Measurements from ENCODE around the gene NPW.

The NPW gene

GRCh38 chr16:2005646-2006045, 13.9 kb upstream of the NPW start:
- POLR2A ChIA-PET: interaction anchor here (1.4 to 3.1 kb wide), 3 partner anchors 9 to 150 kb away, joined by 6 to 23 read pairs (median 9); partner anchors contain the start of genes RPS2 and TRAF7
- DNase-seq (ENCODE audit: extremely low spot score): no peak
- no peak for TF ChIP-seq ARNT (IDR thresholded peaks at IDR 0.05)
- TF ChIP-seq TARDBP (IDR thresholded peaks at IDR 0.05): no peak
- TF ChIP-seq L3MBTL2 (conservative IDR thresholded peaks at IDR 0.05): no peak
- no peak for TF ChIP-seq PKNOX1 (IDR thresholded peaks at IDR 0.05)
- CTCF ChIA-PET: interaction anchor here (0.7 kb wide), 1 partner anchor 75 kb away, joined by 3 read pairs; no protein-coding TSS in a partner anchor

- DNase-seq (ENCODE audit: extremely low spot score): no peak
- no peak for TF ChIP-seq NFRKB (IDR thresholded peaks at IDR 0.05)
- TF ChIP-seq LEF1 (IDR thresholded peaks at IDR 0.05; ENCODE audit: borderline replicate concordance): no peak
- no peak for TF ChIP-seq L3MBTL2 (conservative IDR thresholded peaks at IDR 0.05)
- TF ChIP-seq FOXK2 (IDR thresholded peaks at IDR 0.05): no peak
- no peak for TF ChIP-seq ZNF384 (IDR thresholded peaks at IDR 0.05)
- TF ChIP-seq SUZ12 (IDR thresholded peaks at IDR 0.05): no peak
- no peak for TF ChIP-seq SP1 (IDR thresholded peaks at IDR 0.05)
- TF ChIP-seq BHLHE40 (IDR thresholded peaks at IDR 0.05; ENCODE audit: borderline replicate concordance): no peak
- POLR2A ChIA-PET: interaction anchor here (3.1 kb wide), 1 partner anchor 41 kb away, joined by 23 read pairs; the partner anchor contains the start of gene RPS2
- CTCF ChIA-PET: no interaction called here
Measured at GRCh38 chr16:2006317-2006716, 13.3 kb upstream of the NPW start.

- ChIA-PET POLR2A (interaction anchor here (0.8 to 2.2 kb wide), 4 partner anchors 9 to 42 kb away, joined by 3 to 12 read pairs (median 4); partner anchors contain the start of gene RPS2), CTCF (interaction anchor here (0.6 kb wide), 1 partner anchor 134 kb away, joined by 3 read pairs; no protein-coding TSS in a partner anchor)
- TF ChIP-seq TARDBP (IDR thresholded peaks at IDR 0.05) (no peak), SUZ12 (IDR thresholded peaks at IDR 0.05) (no peak), PKNOX1 (IDR thresholded peaks at IDR 0.05) (no peak), SP1 (IDR thresholded peaks at IDR 0.05) (no peak), FOXM1 (IDR thresholded peaks at IDR 0.05; ENCODE audit: borderline replicate concordance) (no peak), CTBP1 (IDR thresholded peaks at IDR 0.05; ENCODE audit: borderline replicate concordance) (no peak), FOXK2 (IDR thresholded peaks at IDR 0.05) (no peak), L3MBTL2 (conservative IDR thresholded peaks at IDR 0.05) (no peak), FOXA1 (IDR thresholded peaks at IDR 0.05) (no peak), ARNT (IDR thresholded peaks at IDR 0.05) (no peak), ZNF384 (IDR thresholded peaks at IDR 0.05) (no peak), LEF1 (IDR thresholded peaks at IDR 0.05; ENCODE audit: borderline replicate concordance) (no peak), NFRKB (IDR thresholded peaks at IDR 0.05) (no peak), BHLHE40 (IDR thresholded peaks at IDR 0.05; ENCODE audit: borderline replicate concordance) (no peak)
- no peak for DNase-seq (ENCODE audit: extremely low spot score)
Measured at GRCh38 chr16:2007081-2007836, 12.3 kb upstream of the NPW start.

GRCh38 chr16:2008009-2008526, 11.5 kb upstream of the NPW start:
- ChIA-PET POLR2A (interaction anchor here (0.8 to 2.2 kb wide), 8 partner anchors 8 to 244 kb away, joined by 3 to 12 read pairs (median 4); partner anchors contain the start of genes ECI1, RPS2 and TRAF7), CTCF (interaction anchor here (0.6 kb wide), 1 partner anchor 133 kb away, joined by 3 read pairs; no protein-coding TSS in a partner anchor)
- TF ChIP-seq FOXK2 (IDR thresholded peaks at IDR 0.05) (no peak), ZNF384 (IDR thresholded peaks at IDR 0.05) (no peak), NFRKB (IDR thresholded peaks at IDR 0.05) (no peak), L3MBTL2 (conservative IDR thresholded peaks at IDR 0.05) (no peak), ARNT (IDR thresholded peaks at IDR 0.05) (no peak), PKNOX1 (IDR thresholded peaks at IDR 0.05) (no peak), FOXA1 (IDR thresholded peaks at IDR 0.05) (no peak), ELF4 (IDR thresholded peaks at IDR 0.05) (no peak), SP1 (IDR thresholded peaks at IDR 0.05) (no peak)
- no peak for DNase-seq (ENCODE audit: extremely low spot score)

DNA sequence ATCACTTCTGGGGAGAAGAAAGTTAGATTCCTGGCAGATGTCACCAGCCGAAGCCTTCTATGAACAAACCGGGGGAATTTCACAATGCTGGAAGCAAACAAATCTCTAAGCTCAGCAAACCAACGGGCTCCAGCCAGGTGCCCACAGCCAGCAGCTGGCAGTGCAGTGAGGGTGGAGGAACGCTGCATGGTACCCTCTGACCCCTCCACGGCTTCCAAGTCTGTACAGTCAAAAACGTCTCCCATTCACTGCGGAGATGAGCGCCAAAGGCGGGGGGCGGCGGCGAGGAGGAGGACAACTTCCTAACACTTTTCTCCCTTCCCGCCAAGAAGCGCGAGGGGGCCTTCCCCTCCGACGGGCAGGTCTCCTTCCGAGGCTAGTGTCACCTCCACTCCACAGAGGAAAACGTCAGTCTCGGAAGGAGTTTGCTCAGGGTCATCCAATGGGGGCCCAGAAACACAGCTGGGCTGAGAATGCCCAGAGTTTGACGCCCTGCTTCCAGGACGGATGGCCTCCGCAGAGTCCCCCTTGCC, 10.9 kb upstream of the NPW start:
- CTCF ChIA-PET: interaction anchor here (0.6 kb wide), 1 partner anchor 145 kb away, joined by 4 read pairs; no protein-coding TSS in a partner anchor
- no peak for DNase-seq (ENCODE audit: extremely low spot score)
- no peak for TF ChIP-seq ELF4 (IDR thresholded peaks at IDR 0.05)
- TF ChIP-seq FOXA1 (IDR thresholded peaks at IDR 0.05): no peak
- TF ChIP-seq L3MBTL2 (conservative IDR thresholded peaks at IDR 0.05): peak; percentile 97
- TF ChIP-seq SUZ12 (IDR thresholded peaks at IDR 0.05): no peak
- POLR2A ChIA-PET: interaction anchor here (0.6 to 2.2 kb wide), 11 partner anchors 8 to 243 kb away, joined by 3 to 12 read pairs (median 3); partner anchors contain the start of genes ECI1, NHERF2, NPW and RPS2

DNA sequence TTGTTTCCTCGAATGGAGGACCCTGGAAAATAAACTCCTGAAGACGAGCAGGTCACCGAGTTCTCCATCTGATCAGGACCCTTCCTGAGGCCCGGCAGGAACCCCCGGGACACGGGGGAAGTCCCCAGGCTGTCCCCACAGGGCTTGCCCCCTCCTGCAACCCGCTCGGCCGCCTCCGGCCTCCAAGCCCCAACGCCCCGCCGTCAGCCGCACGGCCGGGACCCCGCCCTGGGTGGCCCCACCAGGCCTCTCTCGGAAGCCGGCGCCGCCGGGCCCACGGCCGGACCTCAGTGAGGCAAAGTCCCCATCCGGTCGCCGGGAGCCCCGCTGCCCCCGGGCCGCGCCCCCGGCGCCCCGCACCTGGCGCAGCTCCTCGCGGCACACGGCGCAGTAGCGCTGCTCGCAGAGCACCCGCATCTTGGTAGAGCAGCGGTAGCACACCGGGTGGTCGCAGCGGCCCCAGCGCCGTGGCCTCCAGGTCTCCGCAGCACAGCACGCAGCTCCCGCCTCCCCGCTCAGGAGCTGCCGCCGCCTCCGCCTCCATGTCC, 10.3 kb upstream of the NPW start:
- DNase-seq (ENCODE audit: extremely low spot score): no peak
- CTCF ChIA-PET: interaction anchor here (0.6 kb wide), 1 partner anchor 144 kb away, joined by 4 read pairs; no protein-coding TSS in a partner anchor
- POLR2A ChIA-PET: interaction anchor here (0.6 to 2.2 kb wide), 8 partner anchors 10 to 242 kb away, joined by 3 to 12 read pairs (median 4); partner anchors contain the start of genes ECI1, NHERF2, NPW and RPS2
- TF ChIP-seq ELF4 (IDR thresholded peaks at IDR 0.05): no peak
- no peak for TF ChIP-seq HDGF (IDR thresholded peaks at IDR 0.05; ENCODE audit: borderline replicate concordance)

Measured in HEK293T (cell line).